Uterus (tissue), 4 donors: ENCODE data around the gene PSMD1. TPM values are rescaled to one million over a fixed set of nuclear protein-coding genes. Genes with fewer than 3 reads are reported as not detected.
"Not testable (repeated sequence)": the region's sequence is repeated elsewhere in the genome, so short reads cannot be mapped to it uniquely, and the experiment has no call there.

Source experiments
- DNase-seq, 2 donors: peaks; one replicate each; pipeline ENCODE4 v3.0.0-alpha.2; 2019 to 2020
- H3K27ac ChIP-seq, 2 donors: fragments of 200-600 bp; sonication (generic); 1 replicate in 1 of 2; 2 replicates in 1 of 2; pipeline ENCODE4 v1.5.1; 2016 to 2018
- H3K27me3 ChIP-seq, 2 donors: fragments of 200-600 bp; sonication (generic); one replicate each; pipeline ENCODE4 v1.5.1; 2018 to 2019; ENCODE audit warnings: control low read depth in 1 of 2
- H3K36me3 ChIP-seq, 2 donors: fragments of 200-600 bp; sonication (generic); one replicate each; pipeline ENCODE4 v1.5.1; 2019; ENCODE audit warnings: control low read depth in 1 of 2
- H3K4me1 ChIP-seq, 2 donors: fragments of 200-600 bp; sonication (generic); one replicate each; pipeline ENCODE4 v1.5.1; 2018 to 2019; ENCODE audit warnings: control low read depth in 1 of 2
- H3K4me3 ChIP-seq, 2 donors: fragments of 200-600 bp; sonication (generic); 1 replicate in 1 of 2; 2 replicates in 1 of 2; pipeline ENCODE4 v1.5.1; 2018 to 2019; ENCODE audit warnings: mild to moderate bottlenecking in 1 of 2
- H3K9me3 ChIP-seq, 2 donors: fragments of 200-600 bp; sonication (generic); one replicate each; pipeline ENCODE4 v1.5.1; 2019; ENCODE audit warnings: control low read depth in 1 of 2
- CTCF ChIP-seq, 4 experiments: fragments of 200-600 bp in 2 of 4; fragments of 450-650 bp in 2 of 4; sonication (generic) in 2 of 4; IDR thresholded peaks; one replicate each; pipeline ENCODE4 v1.5.1; 2016 to 2019; ENCODE audit warnings: antibody characterized with exemption in 4 of 4, mild to moderate bottlenecking in 2 of 4, moderate library complexity in 1 of 4
- POLR2A ChIP-seq, 2 donors: fragments of 450-650 bp; IDR thresholded peaks; one replicate each; pipeline ENCODE4 v1.6.1; 2016; ENCODE audit warnings: antibody characterized with exemption in 2 of 2, mild to moderate bottlenecking in 1 of 2, moderate library complexity in 1 of 2
- intact Hi-C: fragments of 100-400 bp; cut with DNase I; formaldehyde crosslinking; loops from one replicate; pipeline ENCODE4 v1.15.1; 2023; ENCODE audit warnings: low total_unique reads
- total RNA-seq, 4 donors: library from RNA; depleted of rRNA in 3 of 4; stranded (reverse); fragments of >200 nt in 3 of 4; gene quantifications; one replicate each; pipeline versions ENCODE4 v1.1.0 to v1.2.4, GENCODE V29; 2014 to 2023
- donor health status: DM: yes; HTN: yes; CAD: no.

PSMD1 gene
- total RNA-seq, 4 donors from 2014 or later: 54.4 to 96.6 (median 68.6) TPM

GRCh38 chr2:231094736-231095346 is 38.2 kb downstream of the PSMD1 start:
- Histone ChIP-seq H3K4me1 (no peaks in the 10 kb centered on the region), H3K36me3 (no peaks in the 10 kb centered on the region), H3K27me3 (no peaks in the 10 kb centered on the region), H3K27ac (no peak overlapping the region), H3K9me3 (peaks cover 0 to 5% of the 10 kb centered on the region in 2 donors), H3K4me3 (no peak overlapping the region)
- intact Hi-C loops: loop anchor here (10.0 kb wide), 1 partner anchor 320 kb away; no protein-coding TSS in a partner anchor
- TF ChIP-seq CTCF (IDR thresholded peaks at IDR 0.05) (no peak), POLR2A (IDR thresholded peaks at IDR 0.05) (no peak)
- DNase-seq: no peak

GRCh38 chr2:231099918-231100317 is 43.3 kb downstream of the PSMD1 start:
- Histone ChIP-seq H3K36me3 (no peaks in the 10 kb centered on the region), H3K9me3 (peaks cover 0 to 12% of the 10 kb centered on the region in 2 donors), H3K27ac (no peak overlapping the region), H3K4me1 (peaks cover 0 to 6% of the 10 kb centered on the region in 2 donors), H3K4me3 (no peak overlapping the region), H3K27me3 (no peaks in the 10 kb centered on the region)
- DNase-seq: no peak
- intact Hi-C loops: loop anchor here (10.0 kb wide), 1 partner anchor 315 kb away; no protein-coding TSS in a partner anchor
- TF ChIP-seq CTCF (IDR thresholded peaks at IDR 0.05) (no peak), POLR2A (IDR thresholded peaks at IDR 0.05) (no peak)

DNA sequence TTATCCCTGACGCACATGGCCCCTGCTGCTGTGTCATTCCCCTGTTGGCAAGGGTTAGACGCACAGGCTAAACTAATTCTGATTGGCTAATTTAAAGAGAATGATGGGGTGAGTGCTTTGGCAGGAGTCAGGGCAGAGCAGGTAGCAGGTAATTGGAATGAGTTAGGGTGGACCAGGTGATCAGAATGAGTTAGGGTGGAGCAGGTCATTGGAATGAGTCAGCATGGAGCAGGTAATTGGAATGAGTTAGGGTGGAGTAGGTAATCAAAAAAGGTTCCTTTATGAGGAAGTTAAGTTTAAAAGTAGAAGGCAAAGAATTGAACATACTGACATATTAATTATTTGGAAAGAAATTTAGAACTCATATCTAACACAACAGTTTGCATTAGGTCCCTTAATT is 43.7 kb downstream of the PSMD1 start:
- H3K27ac ChIP-seq, H3K4me1 ChIP-seq, DNase-seq, intact Hi-C loops, H3K36me3 ChIP-seq, H3K4me3 ChIP-seq, H3K27me3 ChIP-seq: not testable (repeated sequence)
- peaks cover 0 to 12% of the 10 kb centered on the region in 2 donors for H3K9me3 ChIP-seq

GRCh38 chr2:231100990-231101389 is 44.3 kb downstream of the PSMD1 start:
- TF ChIP-seq CTCF (IDR thresholded peaks at IDR 0.05) (no peak), POLR2A (IDR thresholded peaks at IDR 0.05) (no peak)
- intact Hi-C loops: no loop called here
- H3K27me3 ChIP-seq: no peaks in the 10 kb centered on the region
- no peak overlapping the region for H3K4me3 ChIP-seq
- peaks cover 0 to 12% of the 10 kb centered on the region in 2 donors for H3K9me3 ChIP-seq
- peaks cover 0 to 6% of the 10 kb centered on the region in 2 donors for H3K4me1 ChIP-seq
- H3K27ac ChIP-seq: no peak overlapping the region
- no peak for DNase-seq
- H3K36me3 ChIP-seq: no peaks in the 10 kb centered on the region

- Histone ChIP-seq H3K4me1 (peaks cover 0 to 6% of the 10 kb centered on the region in 2 donors), H3K4me3 (no peak overlapping the region), H3K36me3 (no peaks in the 10 kb centered on the region), H3K27me3 (no peaks in the 10 kb centered on the region), H3K27ac (peak overlapping the region; percentile 75 to 89), H3K9me3 (peaks cover 0 to 12% of the 10 kb centered on the region in 2 donors)
- TF ChIP-seq CTCF (IDR thresholded peaks at IDR 0.05) (no peak), POLR2A (IDR thresholded peaks at IDR 0.05) (no peak)
- intact Hi-C loops: no loop called here
- DNase-seq: no peak
Observed at GRCh38 chr2:231102772-231103171, 46.1 kb downstream of the PSMD1 start.
